ENCODE results near the gene IRAK1.

IRAK1 gene

GRCh38 chrX:154051201-154051810 lies 31.6 kb upstream of the IRAK1 start:
- H3K4me3 ChIP-seq (ENCODE audit: low read length): no peak overlapping the region
- peaks cover 4% of the 10 kb centered on the region; the same call in 1 of the 2 replicates for H3K4me1 ChIP-seq (ENCODE audit: control insufficient read depth, low read length)
- H3K27me3 ChIP-seq (ENCODE audit: control insufficient read depth, low read length): no peaks in the 10 kb centered on the region
- H3F3A ChIP-seq (ENCODE audit: control insufficient read depth, insufficient read depth): no peaks in the 10 kb centered on the region; the same call in 1 of the 2 replicates
- H3K9me3 ChIP-seq (ENCODE audit: control insufficient read depth, insufficient read depth, low read length): no peaks in the 10 kb centered on the region
- H3K27ac ChIP-seq (ENCODE audit: low read depth, low read length): no peak overlapping the region
- H4K20me1 ChIP-seq (ENCODE audit: control insufficient read depth, insufficient read depth, low read depth, low read length): no peaks in the 10 kb centered on the region
- no peaks in the 10 kb centered on the region for H3K9me2 ChIP-seq (replicated peaks; ENCODE audit: control insufficient read depth, low read length)
- peaks cover 45% of the 10 kb centered on the region for H3K79me2 ChIP-seq (ENCODE audit: control insufficient read depth, low read length)
- H3K4me2 ChIP-seq (ENCODE audit: low read length): no peak overlapping the region
- peaks cover 13% of the 10 kb centered on the region for H3K36me3 ChIP-seq (ENCODE audit: control insufficient read depth, low read length)
- TF ChIP-seq, protein P1, sequence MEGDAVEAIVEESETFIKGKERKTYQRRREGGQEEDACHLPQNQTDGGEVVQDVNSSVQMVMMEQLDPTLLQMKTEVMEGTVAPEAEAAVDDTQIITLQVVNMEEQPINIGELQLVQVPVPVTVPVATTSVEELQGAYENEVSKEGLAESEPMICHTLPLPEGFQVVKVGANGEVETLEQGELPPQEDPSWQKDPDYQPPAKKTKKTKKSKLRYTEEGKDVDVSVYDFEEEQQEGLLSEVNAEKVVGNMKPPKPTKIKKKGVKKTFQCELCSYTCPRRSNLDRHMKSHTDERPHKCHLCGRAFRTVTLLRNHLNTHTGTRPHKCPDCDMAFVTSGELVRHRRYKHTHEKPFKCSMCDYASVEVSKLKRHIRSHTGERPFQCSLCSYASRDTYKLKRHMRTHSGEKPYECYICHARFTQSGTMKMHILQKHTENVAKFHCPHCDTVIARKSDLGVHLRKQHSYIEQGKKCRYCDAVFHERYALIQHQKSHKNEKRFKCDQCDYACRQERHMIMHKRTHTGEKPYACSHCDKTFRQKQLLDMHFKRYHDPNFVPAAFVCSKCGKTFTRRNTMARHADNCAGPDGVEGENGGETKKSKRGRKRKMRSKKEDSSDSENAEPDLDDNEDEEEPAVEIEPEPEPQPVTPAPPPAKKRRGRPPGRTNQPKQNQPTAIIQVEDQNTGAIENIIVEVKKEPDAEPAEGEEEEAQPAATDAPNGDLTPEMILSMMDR (IDR thresholded peaks at IDR 0.05; ENCODE audit: low read depth, low read length, poor library complexity, severe bottlenecking): peak; percentile 63
- TF ChIP-seq EZH2phosphoT487 (IDR thresholded peaks at IDR 0.05; ENCODE audit: borderline replicate concordance, low read length): no peak

DNA sequence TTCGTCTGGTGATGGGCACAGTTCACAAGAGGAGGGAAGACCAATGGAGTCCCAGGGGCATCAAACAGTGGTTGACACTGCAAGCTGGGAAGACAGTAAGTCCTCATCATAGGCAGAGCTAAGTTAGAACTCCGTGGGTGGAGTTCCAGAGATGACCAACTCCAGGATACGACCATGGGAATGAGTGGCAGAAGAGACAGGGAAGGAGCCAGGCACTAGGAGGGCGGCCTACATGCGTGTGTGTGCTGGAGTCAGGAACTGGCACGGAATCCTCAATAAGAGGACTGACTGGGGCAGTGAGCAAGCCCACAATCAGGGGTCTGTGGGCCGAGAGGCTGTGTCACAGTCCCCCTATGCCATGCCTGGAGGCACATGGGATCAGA lies 30.4 kb upstream of the IRAK1 start:
- no peaks in the 10 kb centered on the region for H3K27me3 ChIP-seq (ENCODE audit: control insufficient read depth, low read length)
- no peaks in the 10 kb centered on the region for H3K9me2 ChIP-seq (replicated peaks; ENCODE audit: control insufficient read depth, low read length)
- H3K9me3 ChIP-seq (ENCODE audit: control insufficient read depth, insufficient read depth, low read length): no peaks in the 10 kb centered on the region
- H3K79me2 ChIP-seq (ENCODE audit: control insufficient read depth, low read length): peaks cover 45% of the 10 kb centered on the region
- H3K36me3 ChIP-seq (ENCODE audit: control insufficient read depth, low read length): peaks cover 13% of the 10 kb centered on the region
- TF ChIP-seq, protein P1 (IDR thresholded peaks at IDR 0.05; ENCODE audit: low read depth, low read length, poor library complexity, severe bottlenecking): no peak
- no peak for TF ChIP-seq EZH2phosphoT487 (IDR thresholded peaks at IDR 0.05; ENCODE audit: borderline replicate concordance, low read length)
- H3K4me2 ChIP-seq (ENCODE audit: low read length): no peak overlapping the region
- no peak overlapping the region for H3K27ac ChIP-seq (ENCODE audit: low read depth, low read length)
- H3K4me1 ChIP-seq (ENCODE audit: control insufficient read depth, low read length): peaks cover 4% of the 10 kb centered on the region; the same call in 1 of the 2 replicates
- H3K4me3 ChIP-seq (ENCODE audit: low read length): no peak overlapping the region
- no peaks in the 10 kb centered on the region; the same call in 1 of the 2 replicates for H3F3A ChIP-seq (ENCODE audit: control insufficient read depth, insufficient read depth)
- H4K20me1 ChIP-seq (ENCODE audit: control insufficient read depth, insufficient read depth, low read depth, low read length): no peaks in the 10 kb centered on the region

GRCh38 chrX:154049209-154050112 lies 29.8 kb upstream of the IRAK1 start:
- peaks cover 51% of the 10 kb centered on the region for H3K79me2 ChIP-seq (ENCODE audit: control insufficient read depth, low read length)
- H3K4me2 ChIP-seq (ENCODE audit: low read length): no peak overlapping the region
- TF ChIP-seq EZH2phosphoT487 (IDR thresholded peaks at IDR 0.05; ENCODE audit: borderline replicate concordance, low read length): no peak
- TF ChIP-seq, protein P1 (IDR thresholded peaks at IDR 0.05; ENCODE audit: low read depth, low read length, poor library complexity, severe bottlenecking): no peak
- no peak overlapping the region for H3K4me3 ChIP-seq (ENCODE audit: low read length)
- H3K36me3 ChIP-seq (ENCODE audit: control insufficient read depth, low read length): peaks cover 13% of the 10 kb centered on the region
- H3K9me3 ChIP-seq (ENCODE audit: control insufficient read depth, insufficient read depth, low read length): no peaks in the 10 kb centered on the region
- H3F3A ChIP-seq (ENCODE audit: control insufficient read depth, insufficient read depth): no peaks in the 10 kb centered on the region; the same call in 1 of the 2 replicates
- H3K4me1 ChIP-seq (ENCODE audit: control insufficient read depth, low read length): peaks cover 4% of the 10 kb centered on the region; the same call in 1 of the 2 replicates
- H3K9me2 ChIP-seq (replicated peaks; ENCODE audit: control insufficient read depth, low read length): no peaks in the 10 kb centered on the region
- no peaks in the 10 kb centered on the region for H4K20me1 ChIP-seq (ENCODE audit: control insufficient read depth, insufficient read depth, low read depth, low read length)
- no peaks in the 10 kb centered on the region for H3K27me3 ChIP-seq (ENCODE audit: control insufficient read depth, low read length)
- H3K27ac ChIP-seq (ENCODE audit: low read depth, low read length): no peak overlapping the region

All from DOHH2 (cell line).